NB4 (cell line): Measurements from ENCODE around the gene ACTG2.

Experiments used
- DNase-seq: peaks from one replicate; pipeline ENCODE4 v3.0.0; 2010; ENCODE audit warnings: low read depth
- H3K4me3 ChIP-seq: one replicate; pipeline ENCODE4 v1.5.1; 2011; ENCODE audit warnings: mild to moderate bottlenecking, low read depth, low read length, moderate library complexity
- MYC ChIP-seq: IDR thresholded peaks from 2 replicates; pipeline ENCODE4 v1.6.1; 2011; ENCODE audit warnings: low read depth, low read length
- POLR2A ChIP-seq: IDR thresholded peaks from 2 replicates; pipeline ENCODE4 v1.6.1; 2011; ENCODE audit warnings: mild to moderate bottlenecking; ENCODE audit not compliant: insufficient read length; ENCODE audit errors: extremely low read depth
- TF ChIP-seq, protein P1 (sequence below): IDR thresholded peaks from 2 replicates; pipeline ENCODE4 v1.6.1; 2011; ENCODE audit warnings: low read depth, low read length
- TF ChIP-seq, protein P2 (sequence below): IDR thresholded peaks from one replicate; pipeline ENCODE4 v1.5.1; 2012; ENCODE audit warnings: low read depth, low read length

ACTG2 gene

DNA sequence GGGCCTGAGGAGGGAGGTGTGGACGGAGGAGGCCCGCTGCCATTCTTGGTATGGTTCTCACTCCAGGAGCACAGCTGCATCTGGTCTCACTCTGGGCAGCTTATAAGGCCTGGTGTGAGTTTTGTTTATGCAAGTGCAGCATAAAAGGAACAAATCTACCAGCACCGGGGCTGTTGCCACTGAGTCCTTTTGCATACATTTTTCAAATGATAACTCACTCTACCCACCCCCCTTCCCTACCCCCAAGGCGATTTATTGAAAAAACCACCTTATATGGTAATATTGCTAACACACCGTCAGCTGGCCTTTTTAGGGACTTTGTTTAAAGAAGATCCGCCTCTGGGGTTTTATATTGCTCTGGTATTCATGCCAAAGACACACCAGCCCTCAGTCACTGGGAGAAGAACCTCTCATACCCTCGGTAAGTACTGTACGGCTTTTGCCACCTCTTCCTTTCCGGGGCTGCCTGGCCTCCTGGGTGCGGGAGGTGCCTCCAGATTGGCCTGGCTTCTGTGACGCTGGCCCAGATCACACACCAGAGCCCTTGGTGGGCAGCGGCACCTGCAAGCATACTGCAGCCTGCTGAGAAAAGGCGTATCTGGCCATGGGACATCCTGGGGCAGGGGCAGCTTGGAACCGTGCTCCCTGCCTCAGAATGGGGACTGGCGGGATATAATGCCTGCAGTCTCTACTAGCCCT, at the start of gene ACTG2:
ACTG2 (plus strand) TSS at position 378 of the 699 bp plus-strand sequence. CDS start 8,304 bp downstream, outside the sequence.
- no peak within 1 kb of the TSS for H3K4me3 ChIP-seq
- no peak for TF ChIP-seq MYC
- TF ChIP-seq, protein P1, sequence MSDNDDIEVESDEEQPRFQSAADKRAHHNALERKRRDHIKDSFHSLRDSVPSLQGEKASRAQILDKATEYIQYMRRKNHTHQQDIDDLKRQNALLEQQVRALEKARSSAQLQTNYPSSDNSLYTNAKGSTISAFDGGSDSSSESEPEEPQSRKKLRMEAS, result no peak
- TF ChIP-seq POLR2A, result no peak
- TF ChIP-seq, protein P2, sequence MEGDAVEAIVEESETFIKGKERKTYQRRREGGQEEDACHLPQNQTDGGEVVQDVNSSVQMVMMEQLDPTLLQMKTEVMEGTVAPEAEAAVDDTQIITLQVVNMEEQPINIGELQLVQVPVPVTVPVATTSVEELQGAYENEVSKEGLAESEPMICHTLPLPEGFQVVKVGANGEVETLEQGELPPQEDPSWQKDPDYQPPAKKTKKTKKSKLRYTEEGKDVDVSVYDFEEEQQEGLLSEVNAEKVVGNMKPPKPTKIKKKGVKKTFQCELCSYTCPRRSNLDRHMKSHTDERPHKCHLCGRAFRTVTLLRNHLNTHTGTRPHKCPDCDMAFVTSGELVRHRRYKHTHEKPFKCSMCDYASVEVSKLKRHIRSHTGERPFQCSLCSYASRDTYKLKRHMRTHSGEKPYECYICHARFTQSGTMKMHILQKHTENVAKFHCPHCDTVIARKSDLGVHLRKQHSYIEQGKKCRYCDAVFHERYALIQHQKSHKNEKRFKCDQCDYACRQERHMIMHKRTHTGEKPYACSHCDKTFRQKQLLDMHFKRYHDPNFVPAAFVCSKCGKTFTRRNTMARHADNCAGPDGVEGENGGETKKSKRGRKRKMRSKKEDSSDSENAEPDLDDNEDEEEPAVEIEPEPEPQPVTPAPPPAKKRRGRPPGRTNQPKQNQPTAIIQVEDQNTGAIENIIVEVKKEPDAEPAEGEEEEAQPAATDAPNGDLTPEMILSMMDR, result no peak
- DNase-seq, result no peak

DNA sequence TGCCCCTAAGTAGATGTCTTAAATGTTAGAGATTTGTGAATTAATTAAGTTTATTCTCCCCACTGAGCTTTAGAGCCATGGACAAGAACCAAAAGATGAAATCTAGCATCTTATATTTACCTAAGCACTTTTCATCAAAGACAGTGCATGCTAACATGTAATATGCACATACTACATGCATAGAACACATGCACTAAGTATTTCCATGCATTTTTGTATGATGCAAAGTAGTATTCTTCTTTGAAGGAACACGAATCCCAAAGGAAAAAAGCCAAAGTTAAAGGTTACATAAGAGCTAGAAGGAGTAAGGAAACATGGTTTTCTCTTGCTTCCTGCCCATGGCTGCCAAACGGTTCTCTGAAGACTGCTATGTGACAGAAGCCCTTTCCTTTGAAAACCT, 48.7 kb upstream of the ACTG2 start:
- DNase-seq, result no peak
- H3K4me3 ChIP-seq, result no peak overlapping the region
- TF ChIP-seq, protein P1, result no peak
- TF ChIP-seq, protein P2, result no peak
- TF ChIP-seq POLR2A, result no peak
- no peak for TF ChIP-seq MYC

DNA sequence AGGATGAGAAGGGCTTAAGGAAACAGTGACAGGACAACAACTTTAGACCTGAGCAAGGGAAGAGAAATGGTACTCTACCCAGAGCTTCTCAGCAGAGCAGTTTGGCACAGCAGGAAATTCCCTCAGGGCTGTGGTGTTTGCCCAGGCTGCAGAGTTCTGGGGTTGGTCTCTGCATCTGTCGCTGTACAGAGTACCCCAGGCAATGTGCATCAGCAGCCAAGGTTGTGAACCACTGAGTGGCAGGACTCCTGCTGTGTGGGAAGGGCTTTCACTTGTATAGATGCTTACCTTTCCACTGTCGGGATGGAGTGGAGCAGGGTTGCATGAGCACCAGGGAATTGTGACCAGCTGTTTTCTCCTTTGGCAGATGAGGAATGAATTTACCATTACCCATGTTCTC, 42.8 kb upstream of the ACTG2 start:
- DNase-seq, result no peak
- no peak for TF ChIP-seq MYC
- TF ChIP-seq, protein P2, result no peak
- no peak overlapping the region for H3K4me3 ChIP-seq

DNA sequence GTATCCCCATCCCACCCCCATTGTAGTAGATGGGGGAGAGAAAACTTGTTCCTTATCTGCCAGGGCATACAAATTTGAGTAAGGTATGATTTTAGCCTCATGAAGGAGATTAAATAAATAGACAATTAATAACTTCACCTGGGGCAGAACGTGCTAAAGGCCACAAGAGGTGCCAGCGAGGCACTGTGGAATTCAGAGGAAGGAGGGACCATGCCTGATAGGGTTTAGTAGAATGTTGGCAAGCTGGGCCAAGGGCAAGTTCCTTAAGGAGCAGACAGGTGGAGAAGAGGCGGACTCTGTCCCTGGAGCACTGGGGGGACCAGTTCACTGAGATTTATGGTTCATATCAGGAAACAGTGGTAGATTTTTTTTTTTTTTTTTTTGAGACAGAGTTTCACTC, 41.5 kb upstream of the ACTG2 start:
- H3K4me3 ChIP-seq, result no peak overlapping the region
- DNase-seq, result peak; percentile 25
- TF ChIP-seq, protein P2, result peak; percentile 29
- TF ChIP-seq, protein P1, result no peak

DNA sequence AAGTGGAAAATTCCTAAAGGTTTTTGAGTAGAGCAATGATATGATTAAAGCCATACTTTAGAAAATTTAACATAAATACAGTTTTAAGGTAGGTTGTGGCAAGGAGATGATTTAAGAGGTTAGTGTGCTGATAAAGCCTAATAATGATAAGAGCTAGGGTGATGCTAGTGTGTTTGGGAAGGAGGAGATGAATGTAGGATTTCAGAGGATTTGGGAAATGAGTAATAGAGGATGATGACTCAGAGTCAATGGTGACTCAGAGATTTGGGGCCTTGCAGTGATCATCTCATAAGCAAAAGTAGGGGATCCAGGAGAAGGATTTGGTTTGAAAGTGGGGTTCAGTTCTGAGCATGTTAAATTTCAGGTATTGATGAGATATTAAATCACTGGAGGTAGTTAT, 40.8 kb upstream of the ACTG2 start:
- DNase-seq, result no peak
- H3K4me3 ChIP-seq, result no peak overlapping the region
- TF ChIP-seq MYC (no peak), POLR2A (no peak)
- TF ChIP-seq, protein P1, result no peak
- TF ChIP-seq, protein P2, result no peak

DNA sequence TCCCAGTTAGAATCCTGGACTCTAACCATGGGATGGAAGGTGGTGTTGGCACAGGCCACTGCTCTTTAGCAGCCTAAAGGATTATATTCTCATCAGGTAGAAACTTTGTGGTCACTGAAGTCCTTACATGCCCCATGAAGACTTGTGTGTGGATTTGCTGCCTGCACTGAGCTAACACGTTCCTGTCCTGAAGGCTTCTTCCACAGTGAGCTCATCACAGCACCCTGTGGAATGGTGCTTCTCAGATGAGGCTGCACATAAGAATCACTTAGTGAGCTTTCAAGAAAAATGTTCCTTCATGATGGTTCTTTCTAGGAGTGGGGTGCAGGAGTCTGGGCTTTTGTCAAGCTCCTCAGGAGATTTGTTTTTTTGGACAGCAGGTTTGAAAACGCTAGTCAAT, 37.3 kb upstream of the ACTG2 start:
- TF ChIP-seq POLR2A (no peak), MYC (no peak)
- TF ChIP-seq, protein P2, result no peak
- TF ChIP-seq, protein P1, result no peak
- no peak for DNase-seq
- no peak overlapping the region for H3K4me3 ChIP-seq
